GM18499 (cell line): ENCODE data around the gene ZNF273.

ENCODE experiments used
- ATAC-seq: cut with Tn5 transposase; IDR thresholded peaks from one replicate; pipeline ENCODE4 v1.9.1; 2021; ENCODE audit warnings: moderate number of reproducible peaks; ENCODE audit not compliant: insufficient read depth, unreplicated experiment

Gene ZNF273

DNA sequence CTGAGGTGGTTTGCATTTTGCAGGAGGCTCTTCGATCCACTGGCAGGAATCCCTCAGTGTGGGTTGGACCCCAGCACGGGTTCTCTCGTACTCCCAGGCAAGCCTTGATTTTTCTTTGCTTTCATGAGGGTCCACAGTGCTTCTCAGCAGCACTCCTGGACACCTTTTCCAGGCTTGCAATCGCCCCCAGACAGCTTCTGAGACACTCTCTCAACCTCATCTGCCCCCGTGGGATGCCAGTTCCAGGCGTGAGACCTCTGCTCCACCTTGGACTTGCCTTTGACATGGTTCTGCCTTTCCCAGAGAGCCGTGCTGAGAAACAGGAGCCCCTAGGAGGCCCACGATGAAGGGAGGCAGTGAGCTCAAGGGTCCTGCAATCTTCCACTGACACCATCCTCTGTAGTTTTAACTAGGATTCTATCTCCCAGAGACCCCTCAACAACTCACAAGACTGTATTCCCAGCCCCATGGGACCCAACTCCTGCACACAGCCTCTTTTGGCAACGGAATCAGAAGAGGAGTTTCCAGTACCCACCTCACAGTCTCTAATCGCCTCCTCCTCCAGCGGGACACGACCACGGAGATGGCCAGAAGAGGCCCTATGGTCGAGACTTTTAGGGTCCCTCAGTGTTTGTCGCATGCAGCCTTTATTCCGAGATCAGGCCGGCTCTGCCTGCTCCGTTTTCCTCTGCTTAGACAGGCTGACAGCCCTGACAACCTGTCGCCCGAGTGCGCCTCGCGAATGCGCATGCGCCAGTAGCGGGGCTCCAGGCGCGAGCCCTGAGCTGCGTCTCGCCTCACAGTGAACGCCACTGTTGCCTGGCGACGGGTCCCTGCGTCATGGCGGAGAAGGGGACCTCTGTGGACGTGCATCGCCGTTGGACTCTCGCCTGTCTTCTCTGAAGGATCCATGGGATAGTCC is 26.0 kb upstream of the ZNF273 start:
- ATAC-seq: no peak

DNA sequence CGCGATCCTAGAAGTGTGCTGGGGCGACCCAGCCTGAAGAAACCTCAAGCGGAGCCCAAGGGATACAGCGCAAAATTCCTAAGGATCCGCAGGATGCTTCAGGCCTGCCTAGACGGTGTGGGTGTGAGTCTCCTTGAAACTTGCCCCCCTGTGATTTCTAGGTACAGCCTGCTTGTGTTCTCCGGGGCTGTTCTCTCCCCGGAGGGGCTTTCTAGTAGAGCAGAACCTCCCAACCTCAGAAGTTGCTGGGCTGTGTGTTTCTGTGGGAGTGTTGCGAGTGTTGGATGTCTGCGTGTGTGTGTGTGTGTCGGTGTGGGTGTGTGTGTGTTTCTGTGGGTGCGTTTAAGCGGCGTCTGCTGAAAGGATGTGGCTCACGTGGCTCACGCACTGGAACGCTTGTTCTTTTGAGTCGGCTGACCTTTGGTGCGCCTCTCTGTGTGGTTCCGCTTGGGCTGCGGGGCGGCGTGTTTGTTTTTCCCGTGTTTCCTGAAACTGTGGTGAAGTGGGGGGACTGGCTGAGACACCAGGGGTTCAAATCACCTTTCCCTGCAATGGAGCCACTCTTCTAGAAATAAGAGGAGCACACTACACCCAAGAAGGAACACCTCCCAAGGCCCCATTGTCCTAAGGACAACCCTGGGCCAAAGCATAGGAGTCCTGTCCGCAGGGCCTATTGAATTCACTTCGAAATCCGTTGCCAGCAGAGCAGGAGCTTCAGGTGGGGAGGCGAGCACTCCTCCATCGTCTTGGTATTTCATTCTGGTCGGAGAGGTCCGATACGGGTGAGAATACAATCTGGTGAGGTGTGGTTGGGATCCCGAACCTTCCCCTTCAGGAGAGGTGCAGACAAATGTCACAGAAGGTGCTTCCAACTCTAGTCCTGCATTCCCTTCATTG is 25.1 kb upstream of the ZNF273 start:
- ATAC-seq: no peak

DNA sequence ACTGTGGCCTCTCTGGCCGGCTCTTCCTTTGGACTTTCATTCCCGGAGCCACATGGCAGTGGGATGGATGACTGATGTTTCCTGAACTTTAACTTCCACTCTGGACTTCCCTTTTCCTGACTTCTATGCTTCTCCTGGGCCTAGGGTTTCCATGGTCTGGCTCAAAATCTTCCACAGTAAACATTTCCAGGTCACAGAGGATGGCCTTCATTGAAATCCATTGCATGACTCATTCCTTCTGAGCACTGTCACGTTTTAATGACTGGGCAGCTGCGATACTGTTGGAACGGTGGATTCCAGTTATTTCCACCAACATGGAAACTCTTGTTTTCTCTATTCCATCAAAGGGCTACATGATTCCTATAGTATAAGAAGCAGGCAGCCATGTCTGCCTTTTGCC is 24.4 kb upstream of the ZNF273 start:
- no peak for ATAC-seq

DNA sequence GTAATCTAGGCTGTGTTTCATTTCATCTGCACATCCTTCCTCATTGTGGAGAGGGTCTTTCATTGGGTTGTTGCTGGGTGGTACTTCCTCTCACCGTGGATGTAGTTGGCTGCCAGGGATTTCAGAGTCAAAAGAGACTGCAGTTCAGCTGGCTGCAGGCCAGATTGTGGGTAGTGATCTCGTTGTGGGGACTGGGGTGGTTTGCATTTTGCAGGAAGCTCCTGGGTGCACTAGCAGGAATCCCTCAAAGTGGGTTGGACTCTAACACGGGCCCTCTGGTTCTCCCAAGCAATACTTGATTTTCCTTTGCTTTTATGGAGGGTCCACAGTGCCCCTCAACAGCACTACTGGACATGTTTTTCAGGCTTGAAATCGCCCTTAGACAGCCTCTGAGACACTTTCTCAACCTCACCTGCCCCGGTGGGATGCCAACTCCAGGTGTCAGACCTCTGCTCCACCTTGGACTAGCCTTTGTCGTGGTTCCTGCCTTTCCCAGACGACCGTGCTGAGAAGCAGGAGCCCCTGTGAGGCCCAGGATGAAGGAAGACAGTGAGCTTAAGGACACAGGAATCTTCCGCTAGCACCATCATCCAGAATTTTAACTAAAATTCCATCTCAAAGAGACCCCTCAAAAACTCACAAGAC is 23.9 kb upstream of the ZNF273 start:
- no peak for ATAC-seq

DNA sequence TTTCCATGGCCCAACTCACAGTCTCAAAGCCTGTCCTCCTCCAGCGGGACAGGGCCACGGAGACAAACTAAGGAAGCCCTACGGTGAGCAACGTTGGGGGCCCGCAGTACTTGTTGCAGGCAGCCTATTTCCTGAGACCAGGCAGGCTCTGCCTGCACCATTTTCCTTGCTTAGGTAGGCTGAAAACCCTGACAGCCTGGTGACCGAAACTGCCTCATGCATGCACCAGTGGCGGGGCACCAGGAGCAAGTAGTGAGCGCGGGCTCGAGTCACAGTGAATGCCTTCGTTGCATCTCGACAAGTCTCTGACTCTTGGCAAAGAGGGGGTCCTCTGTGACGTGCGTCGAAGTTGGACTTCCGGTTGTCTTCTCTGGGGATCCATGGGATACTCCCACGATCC is 23.3 kb upstream of the ZNF273 start:
- ATAC-seq: no peak

DNA sequence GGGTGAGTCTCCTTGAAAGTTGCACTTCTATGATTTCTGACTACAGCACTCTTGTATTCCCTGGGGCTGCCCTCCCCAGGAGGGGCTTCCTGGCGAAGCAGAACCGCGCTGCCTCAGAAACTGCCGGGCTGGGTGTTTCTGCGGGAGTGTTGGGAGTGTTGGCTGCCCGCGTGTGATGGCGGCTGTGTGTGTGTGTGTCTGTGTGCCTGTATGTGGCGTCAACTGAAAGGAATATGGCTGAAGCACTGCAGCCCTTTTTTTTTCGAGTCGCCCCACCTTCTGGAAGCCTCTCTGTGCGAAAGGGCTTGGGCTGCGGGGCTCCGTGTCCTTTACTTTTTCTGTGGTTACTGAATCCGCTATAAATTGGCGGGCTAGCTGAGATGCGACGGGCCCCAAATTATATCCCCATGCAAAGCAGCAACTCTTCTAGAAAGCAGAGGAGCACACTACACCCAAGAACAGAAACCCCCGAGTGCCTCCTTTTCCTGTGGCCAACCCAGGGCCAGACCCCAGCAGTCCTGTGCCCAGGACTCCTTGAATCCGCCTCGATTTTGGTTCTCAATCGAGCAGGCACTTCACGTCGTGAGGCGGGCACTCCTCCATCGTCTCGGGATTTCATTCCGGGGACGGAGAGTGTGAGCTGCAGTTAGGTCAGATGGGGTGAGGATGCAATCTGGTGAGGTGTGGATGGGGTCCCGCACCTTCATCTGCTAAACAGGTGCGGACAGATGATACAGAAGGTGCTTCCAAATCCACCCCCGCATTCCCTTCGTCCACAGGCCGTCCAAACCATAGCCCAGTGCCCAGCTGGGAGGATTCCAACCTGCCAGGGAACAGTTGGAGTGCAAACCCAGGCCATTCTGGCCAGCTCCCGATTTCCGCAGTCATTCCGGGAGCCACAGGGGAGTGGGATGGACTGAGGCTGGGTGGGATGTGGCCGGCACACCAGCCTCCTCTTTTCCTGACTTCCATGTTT is 22.5 kb upstream of the ZNF273 start:
- no peak for ATAC-seq

DNA sequence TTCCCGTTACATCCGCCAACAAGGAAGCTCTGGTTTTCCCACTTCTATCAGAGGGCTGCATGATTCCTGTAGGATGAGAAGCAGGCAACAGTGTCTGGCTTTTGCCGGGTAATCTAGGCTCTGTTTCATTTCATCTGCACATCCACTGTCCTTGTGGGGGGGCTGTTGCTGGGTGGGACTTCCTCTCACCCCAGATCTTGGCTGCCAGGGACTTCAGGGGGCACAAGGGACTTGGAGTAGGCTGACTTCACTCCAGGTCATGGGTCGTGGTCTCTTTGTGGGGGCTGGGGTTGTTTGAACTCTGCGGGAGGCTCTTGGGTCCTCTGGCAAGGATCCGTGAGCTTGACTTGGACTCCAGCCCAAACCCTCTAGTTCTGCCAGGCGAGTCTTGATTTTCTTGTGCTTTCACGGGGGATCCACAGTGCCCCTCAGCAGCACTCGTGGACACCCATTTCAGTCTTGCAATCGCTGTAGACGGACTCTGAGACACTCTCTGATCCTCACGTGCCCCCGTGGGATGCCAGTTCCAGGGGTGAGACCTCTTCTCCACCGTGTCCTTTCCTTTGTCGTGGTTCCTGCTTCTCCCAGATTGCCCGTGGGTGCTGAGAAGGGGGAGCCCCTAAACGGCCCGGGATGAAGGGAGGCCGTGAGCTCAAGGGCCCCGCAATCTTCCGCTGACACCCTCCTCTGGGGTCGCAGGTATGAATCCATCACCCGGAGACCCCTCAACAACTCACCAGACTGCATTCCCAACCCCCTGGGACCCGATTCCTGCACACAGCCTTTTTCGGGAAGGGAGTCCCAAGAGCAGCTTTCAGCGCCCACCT is 21.4 kb upstream of the ZNF273 start:
- no peak for ATAC-seq

DNA sequence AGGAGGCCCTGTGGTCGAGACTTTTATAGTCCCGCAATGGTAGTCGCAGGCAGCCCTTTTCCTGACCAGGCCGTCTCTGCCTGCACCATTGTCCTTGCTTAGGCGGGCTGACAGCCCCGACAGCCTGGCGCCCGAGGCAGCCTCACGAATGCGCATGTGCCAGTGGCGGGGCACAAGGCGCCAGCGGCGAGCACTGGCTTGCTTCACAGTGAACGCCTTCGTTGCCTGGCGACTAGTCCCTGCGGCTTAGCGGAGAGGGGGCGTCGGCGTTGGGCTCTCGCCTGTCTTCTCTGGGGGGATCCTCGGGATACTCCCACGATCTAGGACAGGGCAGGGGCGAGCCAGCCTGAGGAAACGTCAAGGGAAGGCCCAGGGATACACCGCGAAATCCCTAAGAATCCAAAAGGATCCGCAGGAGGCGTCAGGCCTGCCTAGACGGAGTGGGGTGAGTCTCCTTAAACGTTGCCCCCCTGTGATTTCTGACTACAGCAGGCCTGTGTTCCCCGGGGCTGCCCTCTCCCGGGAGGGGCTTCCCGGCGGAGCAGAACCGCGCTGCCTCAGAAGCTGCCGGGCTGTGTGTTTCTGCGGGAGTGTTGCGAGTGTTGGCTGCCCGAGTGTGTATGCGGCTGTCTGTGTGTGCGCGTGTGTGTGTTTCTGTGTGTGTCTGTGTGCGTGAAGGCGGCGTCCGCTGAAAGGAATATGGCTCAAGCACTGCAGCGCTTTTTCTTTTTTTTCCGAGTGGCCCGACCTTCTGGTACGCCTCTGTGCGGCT is 20.5 kb upstream of the ZNF273 start:
- ATAC-seq: no peak

DNA sequence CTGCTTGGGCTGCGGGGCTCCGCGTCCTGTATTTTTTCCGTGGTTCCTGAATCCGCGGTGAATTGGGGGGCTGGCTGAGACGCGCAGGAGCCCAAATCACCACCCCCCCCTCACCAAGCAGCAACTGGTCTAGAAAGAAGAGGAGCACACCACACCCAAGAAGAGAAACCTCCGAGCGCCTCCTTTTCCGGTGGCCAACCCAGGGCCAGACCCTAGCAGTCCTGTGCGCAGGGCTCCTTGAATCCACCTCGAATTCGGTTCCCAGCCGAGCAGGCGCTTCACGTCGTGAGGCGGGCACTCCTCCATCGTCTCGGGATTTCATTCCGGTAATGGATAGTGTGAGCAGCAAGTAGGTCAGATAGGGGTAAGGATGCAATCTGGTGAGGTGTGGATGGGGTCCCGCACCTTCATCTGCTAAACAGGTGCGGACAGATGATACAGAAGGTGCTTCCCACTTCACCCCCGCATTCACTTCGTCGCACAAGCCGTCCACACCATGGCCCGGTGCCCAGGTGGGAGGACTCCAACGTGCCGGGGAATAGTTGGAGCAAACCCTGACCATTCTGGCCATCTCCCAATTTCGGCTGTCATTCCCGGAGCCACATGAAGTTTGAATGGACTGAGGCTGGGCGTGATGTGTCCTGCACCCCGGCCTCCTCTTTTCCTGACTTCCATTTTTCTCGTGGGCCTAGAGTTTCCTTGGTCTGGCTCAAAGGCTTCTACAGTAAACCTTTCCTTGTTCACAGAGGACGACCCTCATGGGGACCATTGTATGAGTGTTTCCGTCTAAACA is 19.8 kb upstream of the ZNF273 start:
- no peak for ATAC-seq

DNA sequence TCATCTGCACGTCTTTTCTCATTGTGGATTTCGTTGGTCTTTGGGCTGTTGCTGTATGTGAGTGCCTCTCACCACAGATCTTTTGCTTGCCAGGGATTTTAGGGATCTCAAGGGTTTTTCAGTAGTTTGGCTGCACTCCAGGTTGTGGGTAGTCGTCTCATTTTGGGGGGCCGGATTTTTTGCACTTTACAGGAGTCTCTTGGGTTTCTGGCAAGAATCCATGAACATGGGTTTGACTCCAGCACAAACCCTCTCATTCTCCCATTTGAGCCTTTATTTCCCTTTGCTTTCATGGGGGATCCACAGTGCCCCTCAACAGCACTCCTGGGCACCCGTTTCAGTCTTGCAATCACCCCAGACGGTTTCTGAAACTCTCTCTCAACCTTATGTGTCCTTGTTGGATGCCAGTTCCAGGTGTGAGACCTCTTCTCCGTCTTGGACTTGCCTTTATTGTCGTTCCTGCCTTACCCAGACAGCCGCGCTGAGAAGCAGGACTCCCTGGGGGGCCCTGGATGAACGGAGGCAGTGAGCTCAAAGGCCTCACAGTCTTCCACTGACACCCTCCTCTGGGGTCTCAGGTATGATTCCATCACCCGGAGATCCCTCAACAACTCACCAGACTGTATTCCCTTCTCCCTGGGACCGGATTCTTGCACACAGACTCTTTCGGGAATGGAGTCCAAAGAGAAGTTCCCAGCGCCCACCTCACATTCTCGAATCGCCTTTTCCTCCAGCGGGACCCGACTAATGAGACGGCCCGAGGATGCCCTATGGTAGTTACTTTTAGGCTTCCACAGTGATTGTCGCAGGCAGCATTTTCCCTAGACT is 18.8 kb upstream of the ZNF273 start:
- ATAC-seq: no peak

DNA sequence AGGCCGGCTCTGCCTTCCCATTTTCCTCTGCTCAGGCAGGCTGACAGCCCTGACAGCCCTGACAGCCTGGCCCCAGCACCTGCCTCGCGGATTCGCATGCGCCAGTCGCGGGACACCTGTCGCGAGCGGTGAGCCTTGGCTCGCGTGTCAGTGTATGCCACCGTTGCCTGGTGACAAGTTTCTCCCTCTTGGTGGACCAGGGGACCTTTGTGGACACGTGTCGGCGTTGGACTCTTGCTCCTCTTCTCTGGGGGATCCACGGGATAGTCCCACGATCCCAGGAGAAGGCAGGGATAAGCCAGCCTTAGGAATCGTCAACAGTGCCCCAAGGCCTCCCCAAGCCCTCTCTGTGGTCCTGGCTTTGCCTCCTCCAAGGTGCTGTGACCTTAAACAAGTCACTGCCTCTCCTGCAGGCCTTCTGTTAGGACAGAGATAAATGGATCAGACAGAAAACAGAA is 18.1 kb upstream of the ZNF273 start:
- ATAC-seq: no peak

DNA sequence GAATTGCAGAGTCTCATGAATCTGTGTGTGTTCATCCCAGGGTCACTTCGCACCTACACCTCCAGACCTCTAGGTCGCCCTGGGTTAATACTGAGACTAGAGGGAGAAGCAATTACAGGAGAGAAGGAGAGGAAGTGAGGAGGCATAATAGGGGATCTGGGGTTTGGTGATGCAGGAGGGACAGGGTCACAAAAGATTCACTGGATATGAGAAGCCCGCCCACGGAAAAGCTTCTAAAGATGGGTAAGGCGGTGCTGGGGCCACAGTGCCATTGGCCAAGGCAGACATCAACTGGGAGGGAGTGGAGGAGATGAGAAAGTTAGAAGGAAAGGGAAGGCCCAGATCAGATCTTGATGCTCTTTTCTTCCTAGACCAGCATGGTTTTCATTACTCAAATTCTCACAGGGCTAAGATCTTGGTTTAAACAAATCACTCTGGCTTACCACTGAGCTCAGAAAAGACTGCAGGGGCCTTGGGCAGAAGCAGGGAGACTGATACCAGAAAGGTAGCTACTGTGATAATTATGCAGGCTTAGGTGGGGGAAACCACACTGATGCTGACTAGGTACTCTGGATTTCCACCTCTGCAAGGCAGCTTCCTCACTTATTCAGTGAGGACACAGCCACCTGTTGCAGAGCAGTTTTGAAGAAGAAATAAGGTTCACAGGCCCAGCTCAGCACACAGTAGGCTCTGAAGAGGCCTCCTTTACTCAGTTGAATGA is 17.4 kb upstream of the ZNF273 start:
- ATAC-seq: no peak

DNA sequence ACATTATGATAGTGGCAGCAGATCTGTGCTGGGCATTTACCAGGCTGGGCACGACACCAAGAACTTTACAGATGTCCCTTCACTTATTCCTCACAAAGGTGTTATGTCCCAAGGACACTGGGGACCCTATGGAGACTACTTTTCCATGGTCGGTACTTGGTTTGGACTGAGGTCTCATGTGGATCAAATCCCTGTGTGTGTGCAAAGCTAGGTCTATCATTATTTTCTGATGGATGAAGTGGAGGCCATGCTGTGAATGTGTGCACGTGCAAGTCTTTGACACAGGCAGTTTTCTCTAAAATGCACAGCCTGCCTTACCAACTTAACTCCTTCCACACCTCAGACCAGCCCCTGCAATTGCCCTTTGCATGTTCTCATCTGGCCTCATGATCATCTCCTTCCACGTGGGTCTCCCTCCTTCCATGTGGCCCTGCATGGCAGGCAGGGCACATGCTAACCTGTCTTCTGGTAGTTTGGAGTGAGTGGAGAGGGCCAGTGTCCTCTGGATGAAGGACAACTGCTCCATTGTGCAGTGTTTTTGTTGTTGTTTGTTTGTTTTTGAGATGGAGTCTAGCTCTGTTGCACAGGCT is 16.0 kb upstream of the ZNF273 start:
- no peak for ATAC-seq

DNA sequence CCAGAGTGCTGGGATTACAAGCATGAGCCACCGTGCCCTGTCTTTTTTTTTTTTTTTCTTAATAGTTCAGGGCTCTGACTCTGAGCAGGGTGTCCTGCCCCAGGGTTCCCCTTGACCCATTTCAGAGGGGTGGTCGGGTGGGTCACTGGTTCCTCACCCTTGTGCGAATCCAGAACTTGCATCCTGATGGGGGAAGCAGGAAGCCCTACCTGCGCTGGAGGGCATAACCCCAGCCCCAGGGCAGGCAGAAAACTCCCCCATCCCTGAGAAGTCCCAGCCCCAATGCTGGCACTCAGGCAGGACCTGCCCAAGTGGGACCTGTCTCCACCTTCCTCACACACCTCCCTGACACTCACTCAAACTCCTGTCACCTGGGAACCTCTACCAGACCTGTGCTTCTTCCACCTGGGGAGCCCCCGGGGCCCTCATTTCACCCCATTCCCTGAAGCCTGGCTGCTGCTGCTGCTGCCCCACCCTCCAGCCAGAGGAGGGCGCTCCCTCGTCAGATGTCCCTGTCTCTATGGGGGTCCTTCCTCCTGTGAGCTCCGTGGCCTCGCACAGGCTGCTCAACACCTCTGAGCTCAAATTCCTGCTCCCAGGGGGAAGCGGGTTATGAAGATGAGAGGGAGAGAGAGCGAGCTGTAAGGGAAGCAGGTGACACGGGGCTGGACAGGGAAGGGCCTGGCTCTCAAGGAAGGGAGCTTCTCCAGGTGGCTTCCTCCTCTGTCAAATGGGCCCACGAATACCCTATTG is 15.1 kb upstream of the ZNF273 start:
- ATAC-seq: no peak

DNA sequence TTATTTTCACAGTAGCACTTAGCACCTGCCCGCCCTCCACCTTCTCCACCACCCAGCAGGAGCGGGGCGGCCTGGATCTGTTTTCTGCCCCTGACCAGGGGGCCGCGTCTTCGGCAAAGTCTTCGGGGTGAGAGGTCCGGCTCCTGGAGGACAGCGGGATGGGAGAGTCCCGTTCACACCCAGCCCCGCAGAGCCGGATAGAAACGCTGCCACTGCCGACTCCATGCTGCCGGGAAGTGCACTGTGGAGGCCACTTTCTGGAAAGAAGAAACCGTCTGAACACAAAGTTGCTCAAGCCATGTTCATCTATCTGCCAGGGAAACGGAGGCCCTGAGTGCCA is 14.5 kb upstream of the ZNF273 start:
- ATAC-seq: no peak
